ENCODE measurements around the gene ANKK1. TPM values are rescaled to one million over a fixed set of nuclear protein-coding genes. Genes with fewer than 3 reads are reported as not detected.

ANKK1 gene
- total RNA-seq, 2 donors from 2014 or later: 0.78 to 1.3 TPM

- Histone ChIP-seq H3K36me3 (replicated peaks in 1 of 2; ENCODE audit: insufficient read depth in 1 of 2, low read depth in 2 of 2) (no peaks in the 10 kb centered on the region), H3K4me1 (no peaks in the 10 kb centered on the region), H3K27ac (no peak overlapping the region), H3K27me3 (no peaks in the 10 kb centered on the region), H3K9me3 (no peaks in the 10 kb centered on the region), H3K4me3 (no peak overlapping the region)
- TF ChIP-seq POLR2A (IDR thresholded peaks at IDR 0.05) (no peak), CTCF (IDR thresholded peaks at IDR 0.05) (no peak)
- intact Hi-C loops (cut with DNase I): no loop called here
- no peak for DNase-seq
- WGBS, 2 donors: 73 to 75% methylated on average over 17 to 22 of the region's 24 CpGs
- no peak for ATAC-seq
Observed at GRCh38 chr11:113398669-113399430, 11.3 kb downstream of the ANKK1 start.

- Histone ChIP-seq H3K36me3 (replicated peaks in 1 of 2; ENCODE audit: insufficient read depth in 1 of 2, low read depth in 2 of 2) (no peaks in the 10 kb centered on the region), H3K27ac (no peak overlapping the region), H3K27me3 (no peaks in the 10 kb centered on the region), H3K9me3 (no peaks in the 10 kb centered on the region), H3K4me3 (no peak overlapping the region), H3K4me1 (no peaks in the 10 kb centered on the region)
- ATAC-seq: no peak
- 59 to 79% methylated on average over 5 of the region's 5 CpGs for WGBS, 2 donors
- no peak for DNase-seq
- intact Hi-C loops (cut with DNase I): no loop called here
- no peak for TF ChIP-seq CTCF (IDR thresholded peaks at IDR 0.05)
- no peak for TF ChIP-seq POLR2A (IDR thresholded peaks at IDR 0.05)
Observed at GRCh38 chr11:113400631-113401230, 13.2 kb downstream of the ANKK1 start.

- ATAC-seq: peak; percentile 74
- Histone ChIP-seq H3K36me3 (replicated peaks in 1 of 2; ENCODE audit: insufficient read depth in 1 of 2, low read depth in 2 of 2) (no peaks in the 10 kb centered on the region), H3K4me3 (no peak overlapping the region), H3K27ac (no peak overlapping the region), H3K9me3 (no peaks in the 10 kb centered on the region), H3K27me3 (no peaks in the 10 kb centered on the region), H3K4me1 (no peaks in the 10 kb centered on the region)
- intact Hi-C loops (cut with DNase I): no loop called here
- WGBS, 2 donors: 0 to 5% methylated on average over 2 of the region's 2 CpGs
- TF ChIP-seq POLR2A (IDR thresholded peaks at IDR 0.05) (no peak), CTCF (IDR thresholded peaks at IDR 0.05) (no peak)
- DNase-seq: peak; percentile 53 to 76 (median 72)
Observed at GRCh38 chr11:113401718-113402117, 14.1 kb downstream of the ANKK1 start.

GRCh38 chr11:113404859-113405430, 17.4 kb downstream of the ANKK1 start:
- DNase-seq: no peak
- Histone ChIP-seq H3K4me3 (no peak overlapping the region), H3K27me3 (no peaks in the 10 kb centered on the region), H3K9me3 (no peaks in the 10 kb centered on the region), H3K4me1 (no peaks in the 10 kb centered on the region), H3K27ac (no peak overlapping the region), H3K36me3 (replicated peaks in 1 of 2; ENCODE audit: insufficient read depth in 1 of 2, low read depth in 2 of 2) (no peaks in the 10 kb centered on the region)
- WGBS, 2 donors: 65 to 77% methylated on average over 7 of the region's 7 CpGs
- intact Hi-C loops (cut with DNase I): no loop called here
- no peak for ATAC-seq
- TF ChIP-seq CTCF (IDR thresholded peaks at IDR 0.05) (no peak), POLR2A (IDR thresholded peaks at IDR 0.05) (no peak)
